ENCODE measurements around the gene CNTROB. TPM values are rescaled to one million over a fixed set of nuclear protein-coding genes. Genes with fewer than 3 reads are reported as not detected.

Gene CNTROB, protein sequence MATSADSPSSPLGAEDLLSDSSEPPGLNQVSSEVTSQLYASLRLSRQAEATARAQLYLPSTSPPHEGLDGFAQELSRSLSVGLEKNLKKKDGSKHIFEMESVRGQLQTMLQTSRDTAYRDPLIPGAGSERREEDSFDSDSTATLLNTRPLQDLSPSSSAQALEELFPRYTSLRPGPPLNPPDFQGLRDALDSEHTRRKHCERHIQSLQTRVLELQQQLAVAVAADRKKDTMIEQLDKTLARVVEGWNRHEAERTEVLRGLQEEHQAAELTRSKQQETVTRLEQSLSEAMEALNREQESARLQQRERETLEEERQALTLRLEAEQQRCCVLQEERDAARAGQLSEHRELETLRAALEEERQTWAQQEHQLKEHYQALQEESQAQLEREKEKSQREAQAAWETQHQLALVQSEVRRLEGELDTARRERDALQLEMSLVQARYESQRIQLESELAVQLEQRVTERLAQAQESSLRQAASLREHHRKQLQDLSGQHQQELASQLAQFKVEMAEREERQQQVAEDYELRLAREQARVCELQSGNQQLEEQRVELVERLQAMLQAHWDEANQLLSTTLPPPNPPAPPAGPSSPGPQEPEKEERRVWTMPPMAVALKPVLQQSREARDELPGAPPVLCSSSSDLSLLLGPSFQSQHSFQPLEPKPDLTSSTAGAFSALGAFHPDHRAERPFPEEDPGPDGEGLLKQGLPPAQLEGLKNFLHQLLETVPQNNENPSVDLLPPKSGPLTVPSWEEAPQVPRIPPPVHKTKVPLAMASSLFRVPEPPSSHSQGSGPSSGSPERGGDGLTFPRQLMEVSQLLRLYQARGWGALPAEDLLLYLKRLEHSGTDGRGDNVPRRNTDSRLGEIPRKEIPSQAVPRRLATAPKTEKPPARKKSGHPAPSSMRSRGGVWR
- 10 to 100 TPM; 14.4 to 25.9 TPM for total RNA-seq
- 10 to 100 TPM; 45.1 to 59.5 TPM for polyA plus RNA-seq (ENCODE audit: insufficient read length in 2 of 2)
- long read RNA-seq, donor 1, partial matches to known transcripts, result 0 of 2 reads
- long read RNA-seq, donor 1, other reads (novel, unspliced or antisense), result 0 of 2 reads
- long read RNA-seq, donor 2, partial matches to known transcripts, result 0 of 1 reads
- long read RNA-seq, donor 2, other reads (novel, unspliced or antisense), result 0 of 1 reads
- long read RNA-seq, donor 3, partial matches to known transcripts, result 0 of 1 reads
- long read RNA-seq, donor 3, other reads (novel, unspliced or antisense), result 0 of 1 reads
- long read RNA-seq, donor 4, partial matches to known transcripts, result 6 of 10 reads
- long read RNA-seq, donor 4, other reads (novel, unspliced or antisense), result 0 of 10 reads

DNA sequence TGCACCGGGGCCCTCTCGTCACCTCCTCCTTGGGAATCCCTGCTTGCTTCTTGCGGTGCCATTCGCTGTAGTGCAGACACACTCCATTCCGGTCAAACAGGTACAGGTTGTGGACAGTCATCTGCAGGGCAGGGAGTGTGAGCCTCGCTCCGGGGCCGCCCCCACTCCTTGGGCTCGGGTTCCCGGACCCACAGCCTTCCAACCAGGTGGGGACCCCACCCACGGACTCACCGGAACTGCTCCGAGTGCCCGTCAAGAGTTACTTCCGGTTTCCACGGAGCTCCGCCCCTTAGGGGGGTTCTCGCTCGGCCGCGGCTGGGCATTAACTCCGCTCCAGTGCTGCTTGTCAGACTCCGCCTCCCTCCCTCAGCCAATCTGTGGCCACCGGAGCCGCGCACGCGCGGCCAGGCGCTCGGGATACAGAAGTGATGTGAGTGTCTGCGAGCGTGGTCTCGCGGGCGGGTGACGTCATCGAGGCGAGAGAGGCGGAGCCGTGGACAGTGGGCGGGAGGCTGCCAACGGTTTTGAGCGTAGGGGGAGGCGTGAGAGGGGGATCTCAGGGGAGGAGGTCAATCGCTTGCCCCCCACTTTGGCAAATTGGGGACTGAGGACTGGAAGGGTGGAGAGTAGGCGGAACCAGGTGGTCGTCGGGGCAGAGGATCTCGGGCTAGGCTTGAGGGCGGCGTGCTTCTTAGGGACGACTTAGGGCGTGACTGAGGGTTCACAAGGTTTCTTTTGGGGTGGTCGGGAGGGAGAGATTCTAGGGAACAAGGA, at the start of gene CNTROB, which contains the start of gene TRAPPC1:
CNTROB (plus strand) TSS at position 498 of the 774 bp plus-strand sequence. CDS start 874 bp downstream, outside the sequence.
TRAPPC1 (minus strand) TSS at position 238 of the 774 bp plus-strand sequence; CDS start at position 121, 117 bp downstream.
- H3K4me3 ChIP-seq (ENCODE audit: low read depth, low read length), result peak within 1 kb of the TSS; percentile 91
- peaks cover 15% of the 10 kb centered on the region for H3K36me3 ChIP-seq (ENCODE audit: control insufficient read depth, insufficient read depth, low read length)
- no peaks in the 10 kb centered on the region for H3K27me3 ChIP-seq (ENCODE audit: control insufficient read depth, insufficient read depth, low read length)
- peak; percentile 97 to 100 (median 98) for DNase-seq (ENCODE audit: low read depth in 4 of 6, low spot score in 6 of 6)
- H3K27ac ChIP-seq (ENCODE audit: low read depth, low read length), result peak within 1 kb of the TSS; percentile 71
- WGBS (ENCODE audit: insufficient coverage), result under 1% methylated on average over 52 of the region's 55 CpGs
- no peaks in the 10 kb centered on the region for H3K9me3 ChIP-seq (ENCODE audit: control insufficient read depth, insufficient read depth, low read length)
- H3K4me1 ChIP-seq (ENCODE audit: control insufficient read depth, insufficient read depth, low read length), result peaks cover 48% of the 10 kb centered on the region

GRCh38 chr17:7882629-7883028, 49.4 kb upstream of the CNTROB start:
- Histone ChIP-seq H3K27me3 (ENCODE audit: control insufficient read depth, insufficient read depth, low read length) (no peaks in the 10 kb centered on the region), H3K27ac (ENCODE audit: low read depth, low read length) (no peak overlapping the region), H3K4me1 (ENCODE audit: control insufficient read depth, insufficient read depth, low read length) (peaks cover 31% of the 10 kb centered on the region), H3K4me3 (ENCODE audit: low read depth, low read length) (no peak overlapping the region), H3K36me3 (ENCODE audit: control insufficient read depth, insufficient read depth, low read length) (peaks cover 4% of the 10 kb centered on the region), H3K9me3 (ENCODE audit: control insufficient read depth, insufficient read depth, low read length) (no peaks in the 10 kb centered on the region)
- WGBS (ENCODE audit: insufficient coverage), result no CpG with 5 or more reads among the region's 3 CpGs
- peak in 1 of 6 donors; percentile 8 for DNase-seq (ENCODE audit: low read depth in 4 of 6, low spot score in 6 of 6)

GRCh38 chr17:7883781-7884386, 48.1 kb upstream of the CNTROB start:
- H3K9me3 ChIP-seq (ENCODE audit: control insufficient read depth, insufficient read depth, low read length), result no peaks in the 10 kb centered on the region
- peak overlapping the region; percentile 47 for H3K4me3 ChIP-seq (ENCODE audit: low read depth, low read length)
- DNase-seq (ENCODE audit: low read depth in 4 of 6, low spot score in 6 of 6), result peak in 2 of 6 donors; percentile 72 to 83
- no peaks in the 10 kb centered on the region for H3K36me3 ChIP-seq (ENCODE audit: control insufficient read depth, insufficient read depth, low read length)
- H3K27me3 ChIP-seq (ENCODE audit: control insufficient read depth, insufficient read depth, low read length), result no peaks in the 10 kb centered on the region
- H3K4me1 ChIP-seq (ENCODE audit: control insufficient read depth, insufficient read depth, low read length), result peaks cover 44% of the 10 kb centered on the region
- peak overlapping the region; percentile 76 for H3K27ac ChIP-seq (ENCODE audit: low read depth, low read length)
- WGBS (ENCODE audit: insufficient coverage), result no CpG with 5 or more reads among the region's 3 CpGs

DNA sequence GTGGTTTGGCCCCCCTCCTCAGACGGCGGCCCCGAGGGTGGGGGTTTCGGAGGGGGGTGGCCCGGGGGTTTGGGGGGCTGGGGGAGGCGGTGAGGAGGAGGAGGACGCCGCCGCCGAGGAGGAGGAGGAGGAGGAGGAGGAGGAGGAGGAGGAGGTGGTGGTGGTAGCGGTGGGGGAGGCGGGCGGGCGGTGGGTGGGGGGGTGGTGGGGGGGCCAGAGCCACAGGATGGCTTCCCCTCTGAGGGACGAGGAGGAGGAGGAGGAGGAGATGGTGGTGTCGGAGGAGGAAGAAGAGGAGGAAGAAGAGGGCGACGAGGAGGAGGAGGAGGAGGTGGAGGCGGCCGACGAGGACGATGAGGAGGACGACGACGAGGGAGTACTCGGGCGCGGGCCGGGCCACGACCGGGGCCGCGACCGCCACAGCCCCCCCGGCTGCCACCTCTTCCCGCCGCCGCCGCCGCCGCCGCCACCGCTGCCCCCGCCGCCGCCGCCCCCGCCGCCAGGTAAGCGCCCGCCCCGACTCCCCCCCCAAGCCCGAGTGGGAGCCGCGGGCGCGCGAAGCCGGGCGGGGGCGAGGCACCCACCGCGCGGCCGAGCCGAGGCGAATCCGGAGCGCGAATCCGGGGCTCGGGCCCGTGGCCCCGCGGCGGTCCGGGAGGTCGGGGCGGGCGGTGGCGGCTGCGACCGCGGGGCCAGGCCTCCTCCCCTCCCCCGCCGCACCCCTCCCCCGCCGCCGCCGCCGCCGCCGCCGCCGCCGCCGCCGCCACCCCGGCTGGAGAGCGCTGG, 47.2 kb upstream of the CNTROB start:
- Histone ChIP-seq H3K4me3 (ENCODE audit: low read depth, low read length) (peak overlapping the region; percentile 83), H3K27me3 (ENCODE audit: control insufficient read depth, insufficient read depth, low read length) (no peaks in the 10 kb centered on the region), H3K27ac (ENCODE audit: low read depth, low read length) (peak overlapping the region; percentile 95), H3K36me3 (ENCODE audit: control insufficient read depth, insufficient read depth, low read length) (peaks cover 2% of the 10 kb centered on the region), H3K9me3 (ENCODE audit: control insufficient read depth, insufficient read depth, low read length) (no peaks in the 10 kb centered on the region), H3K4me1 (ENCODE audit: control insufficient read depth, insufficient read depth, low read length) (peaks cover 53% of the 10 kb centered on the region)
- under 1% methylated on average over 67 of the region's 100 CpGs for WGBS (ENCODE audit: insufficient coverage)
- DNase-seq (ENCODE audit: low read depth in 4 of 6, low spot score in 6 of 6), result peak in 2 of 6 donors; percentile 37 to 69

GRCh38 chr17:7885367-7886226, 46.4 kb upstream of the CNTROB start:
- WGBS (ENCODE audit: insufficient coverage), result under 1% methylated on average over 62 of the region's 64 CpGs
- no peaks in the 10 kb centered on the region for H3K27me3 ChIP-seq (ENCODE audit: control insufficient read depth, insufficient read depth, low read length)
- peak in 2 of 6 donors; percentile 77 to 78 for DNase-seq (ENCODE audit: low read depth in 4 of 6, low spot score in 6 of 6)
- H3K4me3 ChIP-seq (ENCODE audit: low read depth, low read length), result peak overlapping the region; percentile 83
- peaks cover 10% of the 10 kb centered on the region for H3K36me3 ChIP-seq (ENCODE audit: control insufficient read depth, insufficient read depth, low read length)
- peaks cover 60% of the 10 kb centered on the region for H3K4me1 ChIP-seq (ENCODE audit: control insufficient read depth, insufficient read depth, low read length)
- H3K27ac ChIP-seq (ENCODE audit: low read depth, low read length), result peak overlapping the region; percentile 95
- no peaks in the 10 kb centered on the region for H3K9me3 ChIP-seq (ENCODE audit: control insufficient read depth, insufficient read depth, low read length)

DNA sequence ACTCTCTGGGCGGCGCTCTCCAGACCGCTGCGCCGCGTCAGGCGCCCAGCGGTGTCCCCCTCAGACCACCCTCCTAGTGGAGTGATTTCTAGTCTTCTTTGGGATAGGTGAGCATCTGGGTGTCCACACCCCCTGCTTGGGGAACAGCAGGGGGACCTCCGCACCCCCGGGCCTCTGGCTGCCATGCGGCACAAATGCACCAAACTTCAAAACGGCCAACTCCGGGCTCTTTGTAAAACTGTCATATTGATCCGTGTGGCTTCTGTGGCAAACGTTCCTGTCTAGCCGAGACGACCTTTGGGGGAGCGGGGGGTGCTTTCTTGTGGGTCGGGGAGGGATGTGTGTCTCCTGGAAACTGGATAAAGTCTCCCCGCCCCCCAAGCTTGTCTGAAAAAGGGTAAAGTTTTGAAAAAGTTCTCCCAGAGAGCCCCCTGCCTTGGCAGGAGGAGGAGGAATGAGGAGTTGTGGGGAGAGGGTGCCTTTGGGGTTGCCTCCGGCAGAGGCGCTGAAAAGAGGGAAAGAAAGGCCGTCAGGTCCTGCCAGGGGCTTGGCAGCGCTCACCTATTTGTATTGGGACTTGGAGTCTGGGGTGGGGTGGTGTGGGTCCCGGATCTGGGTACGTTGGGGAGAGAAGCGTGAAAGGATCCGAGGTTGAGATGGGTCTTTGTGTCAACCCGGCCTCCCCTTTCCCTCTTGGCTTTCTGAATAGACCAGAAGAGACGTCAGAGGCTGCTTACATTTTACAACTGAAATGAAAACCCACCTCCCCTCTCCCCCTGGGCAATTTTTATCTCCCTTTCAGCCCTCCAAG, 45.6 kb upstream of the CNTROB start:
- H3K36me3 ChIP-seq (ENCODE audit: control insufficient read depth, insufficient read depth, low read length), result peaks cover 18% of the 10 kb centered on the region
- H3K4me3 ChIP-seq (ENCODE audit: low read depth, low read length), result peak overlapping the region; percentile 83
- peak in 2 of 6 donors; percentile 80 for DNase-seq (ENCODE audit: low read depth in 4 of 6, low spot score in 6 of 6)
- WGBS (ENCODE audit: insufficient coverage), result 1% methylated on average over 22 of the region's 30 CpGs
- no peaks in the 10 kb centered on the region for H3K27me3 ChIP-seq (ENCODE audit: control insufficient read depth, insufficient read depth, low read length)
- no peaks in the 10 kb centered on the region for H3K9me3 ChIP-seq (ENCODE audit: control insufficient read depth, insufficient read depth, low read length)
- peaks cover 60% of the 10 kb centered on the region for H3K4me1 ChIP-seq (ENCODE audit: control insufficient read depth, insufficient read depth, low read length)
- H3K27ac ChIP-seq (ENCODE audit: low read depth, low read length), result peak overlapping the region; percentile 95

GRCh38 chr17:7887038-7887481, 44.9 kb upstream of the CNTROB start:
- DNase-seq (ENCODE audit: low read depth in 4 of 6, low spot score in 6 of 6), result no peak
- no peaks in the 10 kb centered on the region for H3K27me3 ChIP-seq (ENCODE audit: control insufficient read depth, insufficient read depth, low read length)
- peak overlapping the region; percentile 95 for H3K27ac ChIP-seq (ENCODE audit: low read depth, low read length)
- H3K4me1 ChIP-seq (ENCODE audit: control insufficient read depth, insufficient read depth, low read length), result peaks cover 55% of the 10 kb centered on the region
- H3K9me3 ChIP-seq (ENCODE audit: control insufficient read depth, insufficient read depth, low read length), result no peaks in the 10 kb centered on the region
- peak overlapping the region; percentile 83 for H3K4me3 ChIP-seq (ENCODE audit: low read depth, low read length)
- WGBS (ENCODE audit: insufficient coverage), result no CpG with 5 or more reads among the region's 8 CpGs
- H3K36me3 ChIP-seq (ENCODE audit: control insufficient read depth, insufficient read depth, low read length), result peaks cover 22% of the 10 kb centered on the region

Measured in spinal cord (tissue), 10 donors.